GM19468 (cell line): ENCODE data around the gene RASSF1.
A peak's percentile ranks its signal among the peaks of the same experiment; 100 is the strongest.

ENCODE experiments used
- ATAC-seq: cut with Tn5 transposase; IDR thresholded peaks from one replicate; pipeline ENCODE4 v1.9.1; 2021; ENCODE audit warnings: mild to moderate bottlenecking, moderate library complexity, moderate number of reproducible peaks; ENCODE audit not compliant: unreplicated experiment; ENCODE audit errors: extremely low read depth

Gene RASSF1

GRCh38 chr3:50345586-50346234, 5.1 kb upstream of the RASSF1 start, which contains the start of gene ZMYND10:
Gene ZMYND10, minus strand, starts transcription at chr3:50345732. Its CDS starts 153 bp downstream, at chr3:50345579.
- ATAC-seq = no peak

GRCh38 chr3:50345008-50345407, 4.4 kb upstream of the RASSF1 start:
- ATAC-seq = no peak

GRCh38 chr3:50342813-50343633, 2.4 kb upstream of the RASSF1 start:
- ATAC-seq = no peak

- no peak for ATAC-seq
These were observed 1.5 kb upstream of the RASSF1 start for GRCh38 chr3:50341996-50342650.

- ATAC-seq = no peak
These were observed 901 bp upstream of the RASSF1 start for GRCh38 chr3:50341537-50341936.

GRCh38 chr3:50340147-50340447, 539 bp downstream of the RASSF1 start:
- no peak for ATAC-seq

GRCh38 chr3:50339485-50340146, 1.0 kb downstream of the RASSF1 start:
- ATAC-seq = no peak

GRCh38 chr3:50338965-50339364, 1.7 kb downstream of the RASSF1 start:
- no peak for ATAC-seq

- ATAC-seq = peak; percentile 64
These were observed 3.3 kb downstream of the RASSF1 start for GRCh38 chr3:50337175-50337861.

- ATAC-seq = peak; percentile 4
These were observed 4.0 kb downstream of the RASSF1 start for GRCh38 chr3:50336452-50337174.

- ATAC-seq = no peak
These were observed 6.1 kb downstream of the RASSF1 start for GRCh38 chr3:50334339-50335075.

- no peak for ATAC-seq
These were observed 6.8 kb downstream of the RASSF1 start for GRCh38 chr3:50333744-50334328.

GRCh38 chr3:50331364-50331907, 9.2 kb downstream of the RASSF1 start:
- ATAC-seq = no peak

GRCh38 chr3:50330330-50330729, 10.3 kb downstream of the RASSF1 start:
- ATAC-seq = no peak

GRCh38 chr3:50327943-50328691, 12.5 kb downstream of the RASSF1 start, which contains the start of gene TUSC2:
Gene TUSC2, minus strand, starts transcription at chr3:50328223. Its CDS starts 124 bp downstream, at chr3:50328099.
- peak; percentile 74 for ATAC-seq

- no peak for ATAC-seq
These were observed 13.5 kb downstream of the RASSF1 start for GRCh38 chr3:50327129-50327528.

GRCh38 chr3:50326182-50326541, 14.5 kb downstream of the RASSF1 start:
- no peak for ATAC-seq
